K562 (cell line): ENCODE results near the gene PRSS56. TPM values are rescaled to one million over a fixed set of nuclear protein-coding genes. Genes with fewer than 3 reads are reported as not detected.

Experiments
- ARHGAP35 ChIP-seq: fragments of 450-650 bp; IDR thresholded peaks from 2 replicates; pipeline ENCODE4 v1.6.1; 2018; ENCODE audit not compliant: partially characterized antibody
- MGA ChIP-seq: fragments of 450-650 bp; IDR thresholded peaks from 2 replicates; pipeline ENCODE4 v1.6.1; 2016; ENCODE audit warnings: mild to moderate bottlenecking, moderate library complexity
- NKRF ChIP-seq: fragments of 450-650 bp; IDR thresholded peaks from 2 replicates; pipeline ENCODE4 v1.6.1; 2016; ENCODE audit warnings: borderline replicate concordance
- RBM14 ChIP-seq: fragments of 200-400 bp; formaldehyde crosslinking; IDR thresholded peaks from 2 replicates; pipeline ENCODE4 v1.6.1; 2018; ENCODE audit warnings: low read depth, mild to moderate bottlenecking, low read length, moderate library complexity, borderline replicate concordance; ENCODE audit not compliant: insufficient read depth
- ZNF436 ChIP-seq: fragments of 250-450, 450-650 bp; sonication (Bioruptor Pico); formaldehyde crosslinking; IDR thresholded peaks from 2 replicates; pipeline ENCODE4 v1.7.0; 2020; ENCODE audit warnings: mild to moderate bottlenecking
- polyA plus RNA-seq, 8 experiments: library from polyadenylated mRNA; depleted of rRNA in 4 of 8; stranded (reverse) in 5 of 8; unstranded in 3 of 8; fragments of >200 nt; fragmentation: Nextera tagmentation in 2 of 8; fragmentation: Illumina TruSeq in 1 of 8; extraction: Ambion mirVana in 2 of 8; extraction: Trizol in 1 of 8; gene quantifications; 2 replicates each; pipeline versions ENCODE4 v1.2.1 to v1.2.3, GENCODE V29; 2011 to 2014; ENCODE audit warnings: inconsistent platforms in 1 of 8, missing spikeins in 1 of 8
- total RNA-seq, 7 experiments: library from RNA; depleted of rRNA in 6 of 7; stranded (reverse); fragments of >200 nt in 6 of 7; fragmentation: Illumina TruSeq in 2 of 7; extraction: Trizol in 2 of 7; gene quantifications; 2 replicates each; pipeline versions ENCODE4 v1.2.1 to v1.2.3, GENCODE V29; 2011 to 2021; ENCODE audit warnings: low replicate concordance in 1 of 7

The PRSS56 gene
- total and polyA plus RNA-seq, 9 of the 15 experiments (the other 6 are each of a cell fraction or from before 2014, with no cell fraction given): not detected

- no peak for TF ChIP-seq MGA
- no peak for TF ChIP-seq RBM14
- no peak for TF ChIP-seq ZNF436 (CRISPR knock-in tag)
- TF ChIP-seq NKRF: no peak
- no peak for TF ChIP-seq ARHGAP35
Observed at GRCh38 chr2:232534940-232535651, 14.9 kb downstream of the PRSS56 start (continued).
